ENCODE data around the gene AGBL3. TPM values are rescaled to one million over a fixed set of nuclear protein-coding genes. Genes with fewer than 3 reads are reported as not detected.

The AGBL3 gene
- total and polyA plus RNA-seq, 2 of the 8 experiments (the other 6 are each of a cell fraction or from before 2014, with no cell fraction given) = 1.1 to 1.9 TPM

DNA sequence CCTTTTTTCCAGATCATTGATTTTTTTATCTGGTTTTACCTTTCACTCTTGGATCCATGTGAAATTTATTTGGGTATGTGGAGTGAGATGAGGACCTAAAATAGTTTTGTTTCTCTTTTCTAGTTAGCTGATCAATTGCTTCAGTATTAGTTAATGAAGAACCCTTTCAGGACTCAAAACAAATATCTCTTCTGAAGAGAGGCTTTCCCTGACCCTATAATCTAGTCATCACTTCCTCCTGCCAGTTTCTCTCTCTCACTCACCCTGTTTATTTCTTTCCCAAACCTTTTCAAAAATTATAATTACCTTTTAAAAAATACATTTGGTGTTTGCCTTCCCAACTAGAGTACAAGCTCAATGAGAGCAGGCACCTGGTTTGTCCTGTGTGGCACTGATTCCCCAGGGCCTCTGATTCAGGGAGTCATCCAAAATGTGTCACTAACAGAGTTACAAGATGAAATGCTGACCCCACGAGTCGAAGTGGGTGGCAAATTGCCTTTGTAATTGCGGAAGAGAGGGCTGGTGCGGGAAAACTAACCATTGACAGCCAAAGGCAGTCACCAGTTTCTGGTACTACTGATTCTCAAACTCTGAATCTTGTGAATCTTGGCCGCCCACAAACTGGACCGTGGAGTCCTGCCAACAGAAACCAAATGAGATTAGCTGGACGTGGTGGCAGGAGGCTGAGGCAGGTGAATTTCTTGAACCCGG lies 163.9 kb downstream of the AGBL3 start:
- no peak overlapping the region for H3K27ac ChIP-seq (ENCODE audit: low read depth, low read length)
- no peaks in the 10 kb centered on the region for H3K79me1 ChIP-seq (ENCODE audit: low read depth, low read length)
- H4K8ac ChIP-seq (ENCODE audit: extremely low read depth, insufficient read depth, low read length) = 0 out of 2 replicates have a peak overlapping the region, but pooled peaks have one; percentile 3
- H3K27me3 ChIP-seq (replicated peaks in 1 of 4; ENCODE audit: control insufficient read depth in 3 of 4, extremely low read depth in 1 of 4, insufficient read depth in 3 of 4, low read length in 3 of 4) = no peaks in the 10 kb centered on the region
- ChIA-PET CTCF (ENCODE audit: partially characterized antibody) (interaction anchor here (0.6 to 1.4 kb wide), 3 partner anchors 15 to 22 kb away, joined by 3 to 4 read pairs (median 3); no protein-coding TSS in a partner anchor), POLR2A (ENCODE audit: partially characterized antibody) (no interaction called here)
- no peak overlapping the region for H3K4me2 ChIP-seq (ENCODE audit: insufficient read depth in 1 of 2, low read depth in 2 of 2, low read length in 2 of 2)
- H3K4me1 ChIP-seq (replicated peaks in 1 of 4; ENCODE audit: control insufficient read depth in 3 of 4, insufficient read depth in 4 of 4, low read length in 3 of 4) = no peaks in the 10 kb centered on the region
- H3K36me3 ChIP-seq (ENCODE audit: control insufficient read depth in 2 of 4, insufficient read depth in 4 of 4, low read length in 3 of 4) = no peaks in the 10 kb centered on the region
- H3K9ac ChIP-seq (replicated peaks in 1 of 4; ENCODE audit: extremely low read depth in 1 of 4, low read depth in 3 of 4, low read length in 3 of 4) = no peak overlapping the region
- H2BK120ac ChIP-seq (replicated peaks; ENCODE audit: low read depth, low read length) = no peak overlapping the region
- FAIRE-seq = no peak
- H3K4me3 ChIP-seq (ENCODE audit: extremely low read depth in 1 of 4, insufficient read depth in 2 of 4, low read depth in 3 of 4, low read length in 4 of 4) = no peak overlapping the region
- H3K79me2 ChIP-seq (ENCODE audit: control insufficient read depth in 1 of 2, insufficient read depth in 2 of 2, low read length in 2 of 2) = no peaks in the 10 kb centered on the region
- no peak overlapping the region for H2BK15ac ChIP-seq (ENCODE audit: low read length)
- DNase-seq (ENCODE audit: low read depth in 1 of 2, low spot score in 2 of 2) = no peak
- H3K23ac ChIP-seq (ENCODE audit: insufficient read length) = no peak overlapping the region
- no peak overlapping the region for H3K14ac ChIP-seq (ENCODE audit: insufficient read length)
- H2AK5ac ChIP-seq (ENCODE audit: low read depth, low read length) = no peak overlapping the region
- no peak overlapping the region for H2BK20ac ChIP-seq (ENCODE audit: low read length)
- H2AFZ ChIP-seq (ENCODE audit: low read length) = no peak overlapping the region
- no peak overlapping the region for H3K56ac ChIP-seq (replicated peaks; ENCODE audit: insufficient read length, low read depth, low read length)
- H3K9me3 ChIP-seq (ENCODE audit: insufficient read depth in 2 of 2, low read depth in 1 of 2, low read length in 1 of 2) = no peaks in the 10 kb centered on the region
- H3K23me2 ChIP-seq (ENCODE audit: low read depth, low read length) = no peaks in the 10 kb centered on the region
- WGBS, 2 experiments (ENCODE audit: extremely low coverage in 1 of 2, insufficient coverage in 1 of 2, insufficient read length in 1 of 2, insufficient replicate concordance in 2 of 2, low coverage in 1 of 2, low lambda C conversion rate in 2 of 2, missing lambda C conversion rate in 1 of 2) = 89% methylated on average over 8 of the region's 8 CpGs; no CpG with 5 or more reads in 1 of the 2 experiments
- TF ChIP-seq SAP30 (IDR thresholded peaks at IDR 0.05; ENCODE audit: insufficient read depth, insufficient replicate concordance, low read length) = no peak
- H2BK5ac ChIP-seq (ENCODE audit: low read depth, low read length) = no peak overlapping the region
- no peak overlapping the region for H3K18ac ChIP-seq (ENCODE audit: extremely low read depth, low read length)
- H3K4ac ChIP-seq (replicated peaks; ENCODE audit: insufficient read length, low read depth, low read length) = no peak overlapping the region
- H4K20me1 ChIP-seq (replicated peaks in 1 of 2; ENCODE audit: control insufficient read depth in 1 of 2, insufficient read depth in 2 of 2, low read length in 2 of 2) = no peaks in the 10 kb centered on the region
- no peak overlapping the region for H4K91ac ChIP-seq (replicated peaks; ENCODE audit: insufficient read length, low read length)
- no peak overlapping the region for H2BK12ac ChIP-seq (ENCODE audit: low read depth, low read length)
- H4K5ac ChIP-seq (ENCODE audit: insufficient read length, low read depth, low read length) = no peak overlapping the region

Data from H1 (cell line).